H1 (cell line): ENCODE data around the gene HIBADH. TPM values are rescaled to one million over a fixed set of nuclear protein-coding genes. Genes with fewer than 3 reads are reported as not detected.

Source experiments
- CTCF ChIA-PET: fragments of 300-600 bp; sonication (Branson Sonifier 250); formaldehyde crosslinking; loops from one replicate; lab custom pipeline; 2021; ENCODE audit not compliant: partially characterized antibody; lab: Charles Lee
- POLR2A ChIA-PET: fragments of 300-600 bp; sonication (Branson Sonifier 250); formaldehyde crosslinking; loops from one replicate; lab custom pipeline; 2021; ENCODE audit warnings: inconsistent platforms; ENCODE audit not compliant: partially characterized antibody; lab: Charles Lee
- DNase-seq, 2 experiments: peaks; one replicate each; pipeline versions ENCODE4 v3.0.0 to v3.0.0-alpha.2; 2010 to 2022; ENCODE audit warnings: low spot score in 2 of 2, low read depth in 1 of 2, mixed read lengths in 1 of 2
- FAIRE-seq: peaks from 2 replicates; lab custom pipeline; 2011; peaks lifted over from hg19 to GRCh38; lab: Jason Lieb, UNC
- H2AFZ ChIP-seq: 2 replicates; pipeline ENCODE4 v1.8.1; 2012; ENCODE audit warnings: low read length, inconsistent platforms
- H2AK5ac ChIP-seq: 2 replicates; pipeline ENCODE4 v1.6.1; 2013; ENCODE audit warnings: low read depth, low read length
- H2BK120ac ChIP-seq: replicated peaks from 2 replicates; pipeline ENCODE3; 2013; ENCODE audit warnings: low read depth, low read length, inconsistent platforms
- H2BK12ac ChIP-seq: 2 replicates; pipeline ENCODE4 v1.6.1; 2013; ENCODE audit warnings: low read depth, low read length
- H2BK15ac ChIP-seq: 2 replicates; pipeline ENCODE4 v1.6.1; 2013; ENCODE audit warnings: low read length
- H2BK20ac ChIP-seq: 2 replicates; pipeline ENCODE4 v1.6.1; 2013; ENCODE audit warnings: low read length
- H2BK5ac ChIP-seq: 2 replicates; pipeline ENCODE4 v1.6.1; 2013; ENCODE audit warnings: low read depth, low read length
- H3K14ac ChIP-seq: 2 replicates; pipeline ENCODE4 v1.6.1; 2013; ENCODE audit warnings: inconsistent platforms; ENCODE audit not compliant: insufficient read length
- H3K18ac ChIP-seq: 2 replicates; pipeline ENCODE4 v1.6.1; 2013; ENCODE audit warnings: low read length; ENCODE audit errors: extremely low read depth
- H3K23ac ChIP-seq: 2 replicates; pipeline ENCODE4 v1.6.1; 2013; ENCODE audit warnings: inconsistent platforms; ENCODE audit not compliant: insufficient read length
- H3K23me2 ChIP-seq: 2 replicates; pipeline ENCODE4 v1.6.1; 2013; ENCODE audit warnings: low read depth, low read length
- H3K27ac ChIP-seq: 2 replicates; pipeline ENCODE4 v1.6.1; 2011; ENCODE audit warnings: low read depth, low read length, inconsistent platforms
- H3K27me3 ChIP-seq, 4 experiments: replicated peaks in 1 of 4; 1 replicate in 1 of 4; 2 replicates in 3 of 4; pipeline versions ENCODE4 v1.6.1 to v1.8.1; 2011 to 2013; ENCODE audit warnings: low read length in 3 of 4, mild to moderate bottlenecking in 3 of 4, inconsistent platforms in 2 of 4, mixed read lengths in 2 of 4, moderate library complexity in 1 of 4; ENCODE audit not compliant: control insufficient read depth in 3 of 4, insufficient read depth in 3 of 4; ENCODE audit errors: extremely low read depth in 1 of 4
- H3K36me3 ChIP-seq, 4 experiments: 2 replicates each; pipeline versions ENCODE4 v1.6.1 to v1.8.1; 2011 to 2013; ENCODE audit warnings: mild to moderate bottlenecking in 4 of 4, low read length in 3 of 4, moderate library complexity in 2 of 4, control low read depth in 1 of 4, inconsistent platforms in 1 of 4; ENCODE audit not compliant: insufficient read depth in 4 of 4, control insufficient read depth in 2 of 4
- H3K4ac ChIP-seq: replicated peaks from 2 replicates; pipeline ENCODE3; 2013; ENCODE audit warnings: low read length, low read depth, mixed read lengths, inconsistent platforms; ENCODE audit not compliant: insufficient read length
- H3K4me1 ChIP-seq, 4 experiments: replicated peaks in 1 of 4; 1 replicate in 1 of 4; 2 replicates in 3 of 4; pipeline versions ENCODE4 v1.6.1 to v1.8.1; 2011 to 2013; ENCODE audit warnings: low read length in 3 of 4, inconsistent platforms in 2 of 4, mixed read lengths in 1 of 4; ENCODE audit not compliant: insufficient read depth in 4 of 4, control insufficient read depth in 3 of 4
- H3K4me2 ChIP-seq, 2 experiments: 2 replicates each; pipeline versions ENCODE4 v1.6.1 to v1.8.1; 2011 to 2013; ENCODE audit warnings: low read depth in 2 of 2, low read length in 2 of 2, control low read depth in 1 of 2, inconsistent platforms in 1 of 2, mild to moderate bottlenecking in 1 of 2; ENCODE audit not compliant: insufficient read depth in 1 of 2
- H3K4me3 ChIP-seq, 4 experiments: fragments of 200-600, 300-600 bp in 1 of 4; sonication (generic), shearing (Covaris generic), sonication (Bioruptor Twin) in 1 of 4; 2 replicates each; pipeline versions ENCODE4 v1.5.1 to v1.8.1; 2011 to 2016; ENCODE audit warnings: low read length in 4 of 4, low read depth in 3 of 4, control low read depth in 2 of 4, inconsistent platforms in 2 of 4, mild to moderate bottlenecking in 2 of 4, mixed read lengths in 1 of 4, moderate library complexity in 1 of 4; ENCODE audit not compliant: insufficient read depth in 2 of 4; ENCODE audit errors: extremely low read depth in 1 of 4
- H3K56ac ChIP-seq: replicated peaks from 2 replicates; pipeline ENCODE3; 2013; ENCODE audit warnings: low read depth, mild to moderate bottlenecking, mixed read lengths, low read length, inconsistent platforms; ENCODE audit not compliant: insufficient read length
- H3K79me1 ChIP-seq: 2 replicates; pipeline ENCODE4 v1.6.1; 2013; ENCODE audit warnings: low read depth, low read length, control low read depth
- H3K79me2 ChIP-seq, 2 experiments: 2 replicates each; pipeline versions ENCODE4 v1.6.1 to v1.8.1; 2012 to 2013; ENCODE audit warnings: low read length in 2 of 2, mild to moderate bottlenecking in 2 of 2, inconsistent platforms in 1 of 2; ENCODE audit not compliant: insufficient read depth in 2 of 2, control insufficient read depth in 1 of 2
- H3K9ac ChIP-seq, 4 experiments: replicated peaks in 1 of 4; 1 replicate in 1 of 4; 2 replicates in 3 of 4; pipeline versions ENCODE4 v1.6.1 to v1.8.1; 2011 to 2013; ENCODE audit warnings: low read depth in 3 of 4, low read length in 3 of 4, control low read depth in 2 of 4, mild to moderate bottlenecking in 2 of 4, moderate library complexity in 2 of 4, inconsistent platforms in 1 of 4; ENCODE audit errors: extremely low read depth in 1 of 4
- H3K9me3 ChIP-seq, 2 experiments: 2 replicates each; pipeline versions ENCODE4 v1.6.1 to v1.8.1; 2012 to 2013; ENCODE audit warnings: mild to moderate bottlenecking in 2 of 2, moderate library complexity in 2 of 2, control low read depth in 1 of 2, inconsistent platforms in 1 of 2, low read depth in 1 of 2, low read length in 1 of 2, mixed read lengths in 1 of 2; ENCODE audit not compliant: insufficient read depth in 2 of 2
- H4K20me1 ChIP-seq, 2 experiments: replicated peaks in 1 of 2; 2 replicates each; pipeline versions ENCODE3 to v1.8.1; 2011 to 2013; ENCODE audit warnings: inconsistent platforms in 2 of 2, low read length in 2 of 2, mild to moderate bottlenecking in 1 of 2; ENCODE audit not compliant: insufficient read depth in 2 of 2, control insufficient read depth in 1 of 2
- H4K5ac ChIP-seq: 2 replicates; pipeline ENCODE4 v1.6.1; 2013; ENCODE audit warnings: low read length, low read depth, mixed read lengths, inconsistent platforms; ENCODE audit not compliant: insufficient read length
- H4K8ac ChIP-seq: 2 replicates; pipeline ENCODE4 v1.8.0; 2013; ENCODE audit warnings: mild to moderate bottlenecking, moderate library complexity, low read length, inconsistent platforms; ENCODE audit not compliant: insufficient read depth; ENCODE audit errors: extremely low read depth
- H4K91ac ChIP-seq: replicated peaks from 2 replicates; pipeline ENCODE3; 2013; ENCODE audit warnings: low read length, mixed read lengths, inconsistent platforms; ENCODE audit not compliant: insufficient read length
- BCL11A ChIP-seq, 2 experiments: IDR thresholded peaks; one replicate each; pipeline ENCODE4 v1.6.1; 2011; ENCODE audit warnings: low read depth in 2 of 2, low read length in 2 of 2, mild to moderate bottlenecking in 2 of 2
- CHD1 ChIP-seq: IDR thresholded peaks from 2 replicates; pipeline ENCODE4 v1.6.1; 2012; ENCODE audit warnings: low read depth, low read length, improper control_type of control experiment
- JUN ChIP-seq: IDR thresholded peaks from 2 replicates; pipeline ENCODE4 v1.6.1; 2011; ENCODE audit warnings: low read depth, mild to moderate bottlenecking, improper control_type of control experiment, low read length
- KDM1A ChIP-seq: fragments of 200-600, 300-600 bp; sonication (generic); IDR thresholded peaks from 2 replicates; pipeline ENCODE4 v1.7.1; 2016; ENCODE audit warnings: mild to moderate bottlenecking, low read length, borderline replicate concordance
- MAFK ChIP-seq: IDR thresholded peaks from 2 replicates; pipeline ENCODE4 v1.6.1; 2012; ENCODE audit warnings: low read depth, mild to moderate bottlenecking, improper control_type of control experiment, low read length
- POLR2A ChIP-seq, 2 experiments: IDR thresholded peaks; 1 replicate in 1 of 2; 2 replicates in 1 of 2; pipeline ENCODE4 v1.6.1; 2011; ENCODE audit warnings: low read depth in 2 of 2, low read length in 2 of 2, mild to moderate bottlenecking in 2 of 2; ENCODE audit errors: control extremely low read depth in 1 of 2
- POU5F1 ChIP-seq: IDR thresholded peaks from 2 replicates; pipeline ENCODE4 v1.6.1; 2011; ENCODE audit warnings: low read depth, mild to moderate bottlenecking, low read length, moderate library complexity
- SIRT6 ChIP-seq: IDR thresholded peaks from one replicate; pipeline ENCODE4 v1.7.1; 2012; ENCODE audit warnings: low read length, inconsistent platforms
- TBP ChIP-seq: IDR thresholded peaks from 2 replicates; pipeline ENCODE4 v1.6.1; 2011; ENCODE audit warnings: low read depth, low read length, improper control_type of control experiment
- WGBS, 2 experiments: shearing (Covaris generic) in 1 of 2; methylation state at CpG; one replicate each; pipeline versions ENCODE4 v1.1.6 to v1.1.7; 2013 to 2015; ENCODE audit warnings: low lambda C conversion rate in 2 of 2, mixed read lengths in 2 of 2, inconsistent platforms in 1 of 2, low coverage in 1 of 2, missing lambda C conversion rate in 1 of 2; ENCODE audit not compliant: insufficient replicate concordance in 2 of 2, insufficient coverage in 1 of 2, insufficient read length in 1 of 2; ENCODE audit errors: extremely low coverage in 1 of 2, missing lambda C conversion rate in 1 of 2; 5-methylcytosine and 5-hydroxymethylcytosine counted together
- polyA plus RNA-seq, 7 experiments: library from polyadenylated mRNA; depleted of rRNA in 3 of 7; stranded (reverse) in 5 of 7; unstranded in 2 of 7; fragments of >200 nt in 5 of 7; fragments of 200-250 nt in 2 of 7; gene quantifications; 1 replicate in 5 of 7; 2 replicates in 1 of 7; 4 replicates in 1 of 7; pipeline versions ENCODE4 v1.2.1 to v1.2.3, GENCODE V29; 2011 to 2013; ENCODE audit warnings: missing spikeins in 2 of 7, mixed read lengths in 2 of 7
- total RNA-seq: library from RNA; stranded (reverse); fragmentation: NEBNext Ultra II Directional; extraction: Animal tissue kit (Norgen Biotek cat#: 25700); gene quantifications from 2 replicates; pipeline ENCODE4 v1.2.1, GENCODE V29; 2021

Gene HIBADH
- total and polyA plus RNA-seq, 2 of the 8 experiments (the other 6 are each of a cell fraction or from before 2014, with no cell fraction given): 30.1 to 39.5 TPM

DNA sequence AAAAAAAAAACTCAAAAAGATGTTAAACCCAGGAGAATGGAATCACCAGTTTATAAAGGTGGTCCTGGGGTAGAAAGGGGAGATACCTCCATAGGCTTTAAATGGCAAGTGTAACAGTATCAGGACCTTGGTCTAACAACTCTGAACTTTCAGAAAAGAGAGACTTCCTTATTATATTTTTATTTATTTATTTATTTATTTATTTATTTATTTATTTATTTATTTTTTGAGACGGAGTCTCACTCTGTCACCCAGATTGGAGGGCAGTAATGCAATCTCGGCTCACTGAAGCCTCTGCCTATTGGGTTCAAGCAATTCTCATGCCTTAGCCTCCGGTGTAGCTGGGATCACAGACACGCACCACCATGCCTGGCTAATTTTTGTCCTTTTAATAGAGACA, 12.4 kb downstream of the HIBADH start:
- DNase-seq (no peak), FAIRE-seq (no peak)
- Histone ChIP-seq H4K20me1 (no peaks in the 10 kb centered on the region), H3K9ac (no peak overlapping the region), H3K36me3 (peaks cover 0 to 6% (median 4%) of the 10 kb centered on the region in 4 experiments; a peak in 2 of 8 replicates), H3K27me3 (no peaks in the 10 kb centered on the region), H3K4me2 (no peak overlapping the region), H2BK5ac (no peak overlapping the region), H2BK20ac (no peak overlapping the region), H2AFZ (no peak overlapping the region), H4K8ac (no peak overlapping the region), H2BK15ac (no peak overlapping the region), H3K4me3 (no peak overlapping the region), H3K56ac (no peak overlapping the region), H3K79me2 (peaks cover 0 to 11% of the 10 kb centered on the region in 2 experiments; a peak in 2 of 4 replicates), H4K91ac (no peak overlapping the region), H2AK5ac (no peak overlapping the region), H3K23ac (no peak overlapping the region), H3K9me3 (no peaks in the 10 kb centered on the region), H3K23me2 (no peaks in the 10 kb centered on the region; the same call in 1 of the 2 replicates), H3K79me1 (no peaks in the 10 kb centered on the region), H3K4me1 (no peaks in the 10 kb centered on the region), H2BK12ac (no peak overlapping the region), H3K4ac (no peak overlapping the region), H4K5ac (no peak overlapping the region), H3K27ac (no peak overlapping the region), H3K18ac (no peak overlapping the region), H2BK120ac (no peak overlapping the region), H3K14ac (no peak overlapping the region)
- ChIA-PET CTCF (interaction anchor here (0.8 kb wide), 1 partner anchor 262 kb away, joined by 3 read pairs; no protein-coding TSS in a partner anchor), POLR2A (interaction anchor here (0.8 to 1.0 kb wide), 2 partner anchors 10 to 12 kb away, joined by 3 to 5 read pairs; partner anchors contain the start of gene HIBADH)
- 89% methylated on average over 4 of the region's 4 CpGs; no CpG with 5 or more reads in 1 of the 2 experiments for WGBS, 2 experiments
- TF ChIP-seq SIRT6 (no peak), MAFK (no peak), TBP (no peak), POLR2A (IDR thresholded peaks at IDR 0.05; ENCODE audit: control extremely low read depth in 1 of 2, low read depth in 2 of 2, low read length in 2 of 2) (no peak), POU5F1 (no peak), BCL11A (IDR thresholded peaks at IDR 0.05; ENCODE audit: low read depth in 2 of 2, low read length in 2 of 2) (no peak), JUN (no peak), CHD1 (no peak), KDM1A (no peak)
